Putamen (tissue), 1 donor: ENCODE measurements around the gene PPM1H.

Source experiments
- DNase-seq: peaks from one replicate; pipeline ENCODE4 v3.0.0-alpha.2; 2016; ENCODE audit warnings: low spot score

Gene PPM1H

DNA sequence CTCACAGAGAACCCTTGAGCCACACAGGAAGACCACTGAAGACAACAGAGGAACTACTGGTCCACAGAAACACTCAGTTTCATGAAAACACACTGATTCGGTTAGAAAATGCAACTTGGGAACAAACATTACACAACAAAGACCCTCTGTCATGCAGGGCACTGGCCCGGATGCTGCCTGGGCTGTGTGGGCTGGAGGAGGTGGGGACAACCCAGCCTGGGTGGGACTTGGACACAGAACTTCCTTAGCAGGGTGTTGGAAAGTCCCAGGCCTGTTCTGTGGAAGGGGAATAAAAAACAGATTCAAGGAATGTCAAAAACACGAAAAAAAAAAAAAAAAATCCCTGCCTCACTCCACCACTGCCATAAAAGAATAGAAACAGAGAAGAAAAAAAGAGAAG lies 287.4 kb downstream of the PPM1H start:
- peak; percentile 66 for DNase-seq

DNA sequence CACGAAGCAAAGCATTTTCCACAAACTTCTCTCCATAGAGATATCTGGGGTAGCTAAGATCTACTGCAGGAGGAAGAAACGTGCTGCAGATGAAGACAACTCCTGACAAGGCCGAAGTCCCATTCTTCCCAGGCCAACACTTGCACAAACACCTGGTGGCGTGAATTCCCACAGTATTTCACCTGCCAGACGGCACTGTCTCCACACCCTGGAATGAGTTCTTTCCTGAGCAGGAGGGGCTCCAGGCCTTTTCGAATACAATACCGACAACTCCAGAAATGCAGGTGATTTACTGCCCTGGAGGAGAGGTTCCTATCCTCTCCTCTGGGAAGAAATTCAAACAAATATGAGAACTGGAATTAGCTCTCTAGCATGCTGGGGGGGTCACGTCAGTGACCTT lies 288.4 kb downstream of the PPM1H start:
- DNase-seq, result no peak

DNA sequence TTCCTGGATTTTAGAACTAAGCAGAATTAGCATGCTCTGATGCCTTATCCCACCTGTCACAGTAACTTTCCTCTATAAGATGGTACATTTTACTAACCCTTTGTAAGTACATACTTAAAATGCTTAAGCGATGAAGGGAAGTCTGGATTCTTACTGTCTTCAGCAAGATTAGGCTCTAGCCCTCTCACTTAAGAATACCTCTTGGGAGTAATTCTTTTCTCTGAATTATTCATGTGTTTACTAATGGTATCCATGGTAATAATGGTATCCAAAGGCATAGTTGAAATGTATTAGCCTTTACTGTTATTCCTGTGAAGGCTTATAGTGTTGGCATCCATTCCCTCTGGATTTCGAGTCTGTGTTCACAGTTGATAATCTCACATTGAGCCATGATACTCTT lies 291.5 kb downstream of the PPM1H start:
- DNase-seq, result no peak

DNA sequence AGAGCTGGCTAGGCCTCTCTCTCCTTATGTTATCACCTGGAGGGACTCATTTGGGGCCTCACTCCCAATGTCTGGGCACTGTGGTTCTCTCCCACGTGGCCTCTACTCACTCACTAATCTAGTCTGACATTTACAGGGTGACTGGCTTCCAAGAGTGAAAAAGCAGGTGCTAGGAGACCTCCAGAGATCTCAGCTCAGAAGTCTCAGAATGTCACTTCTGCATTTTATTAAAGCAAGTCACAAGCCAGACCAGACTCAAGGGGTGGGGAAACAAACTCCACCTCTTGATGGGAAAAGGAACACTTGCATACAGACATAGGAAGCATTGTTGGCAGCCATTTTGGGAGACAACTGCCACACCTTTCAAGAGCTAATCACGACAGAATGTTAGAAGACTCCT lies 292.5 kb downstream of the PPM1H start:
- no peak for DNase-seq

DNA sequence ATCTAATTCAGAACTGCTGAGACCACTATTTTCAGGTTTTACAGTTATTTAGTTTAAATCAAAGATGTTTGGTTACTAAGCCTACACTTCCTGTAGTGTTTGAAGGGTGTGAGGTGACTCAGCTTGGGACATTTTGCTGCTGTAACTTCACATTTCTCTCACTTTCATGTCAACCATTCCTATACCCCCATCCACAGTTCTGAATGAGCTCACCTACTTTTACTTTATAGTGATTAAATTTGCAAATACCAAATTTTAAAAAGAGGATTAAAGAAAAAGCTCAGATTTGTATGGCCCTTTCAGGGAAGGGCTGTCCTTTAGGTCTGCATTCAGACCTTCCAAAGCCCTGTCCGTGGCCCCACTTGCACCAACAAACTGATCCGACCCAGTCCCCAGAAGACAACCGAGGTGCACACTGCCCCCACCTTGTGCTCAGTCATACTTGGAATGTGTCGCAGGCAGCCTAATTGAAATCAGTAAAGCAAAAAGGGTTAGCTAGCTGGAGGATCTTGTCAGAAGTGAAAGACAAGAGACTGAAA lies 294.0 kb downstream of the PPM1H start:
- no peak for DNase-seq

DNA sequence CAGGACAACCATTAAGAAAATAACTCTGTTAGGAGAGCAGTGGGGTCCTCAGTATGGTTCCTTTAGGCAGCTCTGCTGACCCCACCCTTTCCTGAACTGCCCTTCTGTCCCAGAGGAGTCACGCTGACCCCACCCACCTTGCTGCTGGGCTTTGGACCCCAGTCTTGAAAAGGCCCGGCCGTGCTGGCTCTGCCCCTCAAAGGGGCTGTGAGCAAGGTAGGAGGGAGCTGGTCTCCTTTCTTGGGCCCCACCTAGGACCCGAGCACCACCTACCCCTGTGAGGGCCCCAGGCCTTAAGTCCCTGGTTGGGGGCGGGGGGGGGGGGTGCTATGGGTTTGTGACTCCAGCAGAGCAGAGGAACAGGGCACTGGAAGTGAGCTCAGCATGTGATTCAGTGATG lies 297.3 kb downstream of the PPM1H start:
- no peak for DNase-seq

DNA sequence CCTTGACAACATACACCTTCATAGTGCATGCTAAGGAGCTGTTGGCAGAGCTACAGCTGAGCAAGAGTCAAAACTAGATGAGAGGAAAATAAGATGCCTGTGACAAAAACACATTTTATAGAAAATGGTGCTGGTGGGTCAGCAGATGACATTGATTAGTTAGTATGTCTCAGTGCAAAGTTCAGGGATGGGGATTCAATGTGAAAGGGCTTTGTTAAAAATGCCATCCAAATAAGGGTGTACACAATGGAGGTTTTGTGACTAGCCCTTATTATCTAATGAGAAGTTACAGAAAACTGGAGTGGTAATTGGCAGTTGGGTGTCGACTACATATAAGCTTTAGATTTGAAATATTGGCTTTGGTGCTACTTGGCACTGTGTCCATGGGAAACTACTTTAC lies 299.3 kb downstream of the PPM1H start:
- no peak for DNase-seq

DNA sequence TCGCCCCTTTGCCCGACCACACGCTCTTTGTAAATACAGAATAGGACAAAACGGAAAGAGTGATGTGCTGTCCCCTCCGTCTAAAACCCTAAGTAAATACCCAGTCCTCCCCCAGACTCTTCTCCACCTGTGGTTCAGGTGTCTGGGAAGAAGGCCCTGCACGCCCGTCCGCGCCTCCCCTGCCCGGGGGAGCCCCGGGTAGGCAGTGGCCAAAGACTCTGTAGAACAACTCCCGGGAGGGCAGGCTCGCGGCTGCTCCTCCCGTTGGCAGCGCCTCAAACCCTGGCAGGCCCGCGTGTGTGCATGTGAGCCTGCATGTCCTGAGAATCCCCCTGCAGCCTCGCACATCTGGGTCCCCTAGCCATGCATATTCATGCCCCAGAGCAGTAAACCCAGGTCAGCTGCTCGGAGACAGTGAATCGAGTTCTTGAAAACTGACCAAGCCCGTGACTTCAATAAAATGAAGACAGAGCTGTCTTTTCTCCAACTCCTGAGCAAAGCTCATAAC lies 302.5 kb downstream of the PPM1H start:
- peak; percentile 34 for DNase-seq

DNA sequence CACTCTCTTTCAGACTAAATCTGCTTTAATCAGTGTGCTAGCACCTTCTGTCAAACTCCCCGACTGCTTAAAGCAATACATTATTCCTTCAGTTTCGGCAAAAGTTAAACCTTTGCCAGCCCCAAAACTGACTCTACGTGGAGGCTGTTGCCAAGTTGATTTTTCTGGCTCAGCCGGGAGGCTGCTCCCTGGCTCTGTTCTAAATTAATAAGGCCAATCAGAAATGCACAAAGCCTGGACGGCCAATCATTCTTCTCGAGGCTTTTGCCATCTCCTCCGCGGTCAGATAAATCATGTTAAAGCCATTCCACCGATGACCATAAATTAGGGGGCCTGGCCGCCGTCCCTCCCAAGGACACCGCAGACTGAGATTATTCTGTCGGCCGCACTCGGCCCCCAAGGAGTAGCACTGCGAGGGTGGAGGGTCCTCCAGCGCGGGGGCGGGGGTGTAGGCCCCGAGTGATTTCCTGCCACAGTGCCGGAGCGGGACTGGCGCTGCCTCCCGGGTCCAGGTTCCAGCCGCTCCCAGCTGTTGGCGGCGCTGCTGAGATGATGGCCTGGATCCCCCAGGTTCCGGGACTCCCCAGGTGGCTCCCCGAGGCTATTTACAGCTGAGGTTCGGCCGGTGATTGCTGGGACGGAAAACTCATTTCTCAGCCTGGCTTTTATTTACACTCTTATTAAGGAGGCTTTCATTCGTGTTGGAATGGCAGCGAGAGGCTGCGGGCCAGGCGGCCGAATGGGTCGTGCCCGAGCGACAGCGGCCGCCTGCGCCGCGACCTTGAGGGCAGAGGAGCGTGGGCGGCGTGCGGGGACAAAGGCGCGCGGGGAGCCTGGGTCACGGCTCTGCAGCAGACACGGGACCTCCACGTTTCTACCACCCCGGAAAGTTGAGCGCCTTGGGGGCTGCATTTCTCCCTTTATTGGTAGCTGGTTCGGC lies 303.2 kb downstream of the PPM1H start:
- DNase-seq, result peak; percentile 52

DNA sequence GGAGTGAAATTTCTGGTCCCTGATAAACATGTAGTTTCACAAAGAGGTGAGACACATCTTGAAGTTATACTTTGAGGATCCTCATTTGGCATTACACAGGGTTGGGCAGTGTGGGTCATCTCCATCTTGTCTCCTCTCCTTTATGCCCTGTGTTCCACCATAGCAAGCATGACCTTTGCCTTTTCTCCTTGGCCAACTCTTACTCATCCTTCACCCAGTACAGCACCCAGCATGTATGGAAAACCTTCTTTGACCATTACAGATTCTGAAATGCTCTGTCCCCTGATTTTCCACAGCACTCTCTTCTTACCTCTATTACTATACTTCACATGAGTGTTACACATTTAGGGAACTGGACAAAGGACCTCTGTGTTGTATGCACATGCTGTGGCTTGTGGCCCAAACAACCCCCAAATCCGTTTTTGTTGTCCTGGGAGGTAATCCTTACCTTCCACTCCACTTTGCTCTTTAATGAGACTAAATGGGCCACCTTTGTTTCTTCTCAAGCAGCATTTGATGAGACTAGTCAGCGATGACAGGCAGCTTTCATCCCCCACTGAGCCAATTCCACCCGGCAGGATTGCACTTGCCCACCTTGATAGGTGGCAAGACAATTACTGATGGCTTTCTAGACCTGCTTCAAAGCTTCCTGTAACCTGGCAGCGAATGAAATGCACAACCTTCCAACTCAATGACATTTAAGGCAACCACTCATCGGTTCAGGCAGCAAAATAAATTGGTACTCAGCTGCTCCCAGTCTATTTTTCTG lies 304.8 kb downstream of the PPM1H start:
- DNase-seq, result no peak

DNA sequence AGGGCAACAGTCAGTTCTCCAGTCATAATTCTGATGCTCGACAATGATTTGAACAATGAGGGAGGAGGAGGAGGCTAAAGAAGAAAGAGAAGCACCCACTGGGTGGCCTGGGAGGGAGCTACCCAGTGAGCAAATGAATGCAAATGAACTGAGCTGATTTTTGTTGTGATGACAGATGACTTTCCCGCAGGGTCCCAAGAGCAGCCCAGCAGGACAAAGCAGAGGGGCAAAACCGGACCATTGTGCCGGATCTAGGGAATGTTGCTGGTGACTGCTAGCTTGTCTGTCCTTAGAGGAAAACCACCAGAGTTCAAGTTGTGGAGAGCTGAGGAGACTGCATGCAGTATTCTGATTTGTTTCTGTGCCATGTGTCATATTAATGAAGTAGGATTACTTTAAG lies 305.5 kb downstream of the PPM1H start:
- DNase-seq, result no peak

DNA sequence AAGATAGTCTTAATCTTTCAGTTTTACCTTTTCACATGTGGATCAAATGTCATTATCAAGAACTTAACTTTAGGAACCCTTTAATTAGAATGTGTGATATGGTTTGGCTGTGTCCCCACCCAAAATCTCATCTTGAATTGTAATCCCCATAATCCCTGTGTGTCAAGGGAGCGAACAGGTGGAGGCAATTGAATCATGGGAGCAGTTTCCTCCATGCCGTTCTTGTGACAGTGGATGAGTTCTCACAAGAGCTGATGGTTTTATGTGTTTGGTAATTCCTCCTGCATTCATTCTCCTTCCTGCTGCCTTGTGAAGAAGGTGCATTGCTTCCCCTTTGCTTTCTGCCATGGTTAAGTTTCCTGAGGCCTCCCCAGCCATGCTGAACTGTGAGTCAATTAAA lies 307.8 kb downstream of the PPM1H start:
- no peak for DNase-seq

DNA sequence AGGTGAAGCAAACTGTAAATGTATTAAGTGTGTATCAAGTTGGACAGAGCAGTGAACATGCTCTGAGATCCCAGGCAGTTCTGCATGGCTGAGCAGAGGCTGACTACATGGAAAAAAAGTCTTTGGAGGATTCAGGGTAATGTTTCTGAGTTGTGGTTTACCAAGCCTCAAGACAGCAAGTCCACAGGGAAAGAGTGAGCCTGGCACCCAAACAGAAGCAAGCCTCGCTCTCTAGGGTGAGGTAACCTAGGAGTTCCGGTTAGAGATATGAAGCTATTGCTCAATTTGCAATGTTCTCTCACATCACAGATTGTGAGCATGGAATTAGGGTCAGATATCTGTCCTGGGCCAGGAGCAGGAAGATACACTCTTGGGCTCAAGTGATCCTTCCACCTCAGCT lies 309.7 kb downstream of the PPM1H start:
- no peak for DNase-seq

DNA sequence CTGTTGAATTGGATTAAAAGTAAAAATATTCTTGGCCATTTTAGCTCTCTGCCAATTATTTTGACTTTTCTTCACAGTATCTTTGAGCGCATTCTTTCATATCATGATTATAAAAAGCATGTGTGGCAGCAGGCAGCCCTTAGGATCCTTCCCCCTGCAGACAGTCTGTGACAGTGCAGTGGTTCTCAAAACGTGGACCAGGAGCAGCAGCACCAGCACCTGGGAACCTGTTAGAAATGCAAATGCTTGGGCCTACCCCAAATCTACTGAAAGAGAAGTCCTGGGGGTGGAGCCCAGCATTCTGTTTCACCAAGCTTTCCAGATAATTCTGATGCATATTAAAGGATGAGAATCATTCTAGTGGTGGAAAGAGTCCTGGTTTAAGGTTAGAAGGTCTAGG lies 312.8 kb downstream of the PPM1H start:
- no peak for DNase-seq

DNA sequence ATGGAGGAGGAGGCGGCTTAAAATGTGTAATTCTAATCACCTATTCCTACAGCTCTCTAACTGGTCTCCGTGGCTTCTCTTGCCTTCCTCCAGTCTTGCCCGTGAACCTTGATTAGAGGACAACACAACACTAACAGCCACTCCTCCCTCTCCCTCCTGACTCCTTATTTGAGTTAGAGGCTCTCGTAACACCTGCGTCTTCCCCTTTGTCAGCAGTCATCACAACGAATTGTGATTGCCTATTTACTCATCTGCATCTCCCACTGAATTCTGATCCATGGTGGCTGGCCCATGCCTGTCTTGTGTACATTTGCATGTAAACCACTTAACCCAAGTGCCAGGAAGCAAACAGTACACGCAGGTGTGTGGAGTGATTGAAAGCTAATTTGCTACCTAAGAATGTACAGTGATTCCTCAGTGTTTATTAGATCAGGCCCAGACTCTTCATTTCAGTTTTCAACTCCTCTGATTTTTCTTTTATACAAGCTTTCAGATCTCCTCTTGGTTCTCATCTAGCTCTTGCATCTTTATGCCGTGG lies 313.8 kb downstream of the PPM1H start:
- no peak for DNase-seq

DNA sequence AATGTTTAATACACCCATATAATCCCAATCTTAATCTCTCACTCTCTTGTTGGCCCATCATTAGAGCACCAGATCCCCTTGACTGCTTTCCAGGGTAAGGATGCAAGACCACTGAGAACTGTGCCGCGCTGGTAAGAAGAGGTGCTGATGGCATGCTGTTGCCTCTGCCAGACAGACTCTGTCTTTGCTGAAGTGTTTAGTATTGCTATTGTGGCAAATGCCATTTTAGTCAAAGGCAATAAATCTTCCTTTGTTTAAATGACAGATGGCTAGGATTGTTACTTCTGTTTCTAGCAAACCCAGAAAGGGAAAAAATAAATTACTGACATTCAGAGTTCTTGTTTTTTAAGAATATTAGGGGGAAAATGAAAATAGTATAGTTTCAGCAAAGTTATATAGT lies 316.0 kb downstream of the PPM1H start:
- DNase-seq, result no peak

DNA sequence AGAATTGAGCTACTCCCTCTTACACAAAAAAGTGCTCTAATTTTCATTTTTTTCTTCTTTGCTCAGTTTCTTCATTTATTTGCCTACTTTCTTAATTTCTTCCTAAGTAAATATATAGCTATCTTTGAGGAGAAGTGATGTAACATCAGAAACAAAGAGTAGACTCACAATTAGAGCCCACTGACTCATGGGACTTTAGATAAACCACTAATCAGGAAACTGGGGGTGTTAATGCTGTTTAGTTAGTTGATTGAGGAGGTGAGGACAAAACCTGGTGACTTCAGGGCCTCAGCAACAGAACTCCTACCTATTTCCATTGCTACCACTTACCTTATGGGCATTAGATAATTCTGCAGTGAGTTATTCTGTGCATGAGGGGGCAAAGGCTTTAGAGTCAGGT lies 316.6 kb downstream of the PPM1H start:
- no peak for DNase-seq

DNA sequence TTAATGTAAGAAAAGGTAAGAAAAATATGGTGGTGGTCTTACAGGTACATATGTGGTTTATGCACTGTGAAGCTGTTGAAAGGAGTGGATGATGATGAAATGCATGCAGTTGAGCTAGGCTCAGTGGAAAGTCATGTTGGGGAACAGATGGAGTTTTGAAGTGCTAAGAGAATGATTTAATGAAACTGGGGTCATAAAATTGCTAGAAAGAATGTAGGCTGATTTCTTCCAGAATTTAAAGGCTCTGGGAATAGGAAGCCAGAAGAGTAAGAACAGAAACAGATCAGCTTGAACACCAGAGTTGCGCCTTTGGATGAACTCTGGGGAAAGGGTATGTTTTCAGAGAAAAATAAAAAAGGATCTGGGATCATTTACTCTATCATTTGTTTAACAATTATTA lies 321.9 kb downstream of the PPM1H start:
- DNase-seq, result no peak

DNA sequence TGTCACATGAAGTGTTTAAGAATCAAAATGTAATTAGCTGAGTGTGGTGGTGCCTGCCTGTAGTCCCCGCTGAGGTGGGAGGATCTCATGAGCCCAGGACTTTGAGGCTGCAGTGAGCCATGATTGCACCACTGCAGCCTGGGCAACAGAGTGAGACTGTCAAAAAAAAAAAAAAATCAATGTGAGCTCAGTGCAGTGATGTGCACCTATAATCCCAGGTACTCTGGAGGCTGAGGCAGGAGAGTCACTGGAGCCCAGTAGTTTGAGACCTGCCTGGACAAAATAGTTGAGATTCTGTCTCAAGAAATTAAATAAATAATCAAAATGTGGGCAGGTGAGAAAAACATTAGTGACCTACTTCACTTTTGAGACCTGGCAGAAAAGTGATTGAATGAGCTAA lies 328.3 kb downstream of the PPM1H start:
- DNase-seq, result no peak

DNA sequence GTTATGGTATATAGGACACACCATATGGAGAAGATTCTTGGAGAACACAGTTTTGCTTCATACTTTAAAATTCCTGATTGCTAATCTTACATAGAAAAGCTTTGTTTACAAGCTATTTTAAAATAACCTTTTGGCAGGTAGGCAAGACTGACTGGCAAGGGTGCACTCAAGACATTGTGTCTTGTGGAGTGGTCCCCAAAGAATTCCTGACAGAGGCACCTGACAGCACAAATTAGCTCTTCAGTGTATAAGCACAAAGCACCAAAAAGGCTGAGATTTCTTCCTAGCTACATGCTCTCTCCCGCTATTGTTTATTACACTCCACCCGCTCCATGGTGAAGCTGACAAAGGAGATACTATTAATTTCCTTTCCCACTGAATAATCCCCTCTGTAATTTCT lies 329.0 kb downstream of the PPM1H start:
- DNase-seq, result no peak

DNA sequence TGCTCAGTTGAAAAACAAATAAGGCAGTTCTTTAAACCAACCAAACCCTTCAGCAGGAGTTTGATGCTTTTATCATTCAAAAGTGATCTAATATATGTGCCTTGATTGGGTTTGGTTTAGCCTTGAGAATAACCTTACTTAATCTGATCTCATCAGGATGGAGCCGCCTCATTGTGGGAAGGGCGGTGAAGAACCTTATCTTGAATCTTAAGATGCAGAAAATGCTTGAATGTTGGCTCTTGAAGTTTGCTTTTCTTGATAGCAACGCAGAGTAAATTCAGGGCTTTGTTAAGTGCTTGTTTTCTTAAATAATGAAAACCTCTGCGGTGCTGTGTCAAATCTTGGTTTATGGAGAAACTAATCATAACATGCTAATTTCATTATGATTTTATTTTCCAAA lies 330.1 kb downstream of the PPM1H start:
- no peak for DNase-seq

DNA sequence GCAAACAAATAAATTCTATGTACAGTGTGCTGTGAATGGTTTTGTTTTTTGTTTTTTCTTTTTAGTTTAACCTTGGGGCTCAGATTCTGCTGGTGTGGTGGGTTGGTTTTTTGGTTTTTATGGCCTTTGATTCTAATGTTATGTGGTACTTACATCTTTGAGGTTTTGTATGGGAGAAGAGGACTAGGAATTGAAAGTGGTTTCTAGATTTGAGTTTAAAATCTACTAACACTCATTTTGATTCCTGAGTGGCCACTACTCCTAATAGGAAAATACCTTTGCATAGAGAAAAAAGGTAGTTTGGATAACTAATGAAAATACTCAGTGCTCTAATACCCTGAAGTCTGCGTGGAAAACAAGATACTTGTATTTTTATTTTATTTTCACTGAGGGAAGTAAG lies 330.6 kb downstream of the PPM1H start:
- DNase-seq, result no peak

DNA sequence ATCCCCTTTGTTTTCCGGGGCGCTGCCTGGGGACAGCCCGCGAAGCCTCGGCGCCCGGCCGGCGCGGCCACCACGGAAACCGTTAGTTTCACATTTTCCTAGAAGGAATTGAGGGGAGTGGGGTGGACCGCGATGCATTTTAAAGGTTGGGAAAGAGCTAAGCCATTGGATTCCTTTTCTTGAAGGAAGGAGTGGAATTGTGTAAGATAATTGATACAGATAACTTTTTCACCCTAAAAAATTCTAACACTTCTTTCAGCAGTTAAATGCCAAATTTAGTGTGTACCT lies 331.2 kb downstream of the PPM1H start:
- DNase-seq, result no peak
